Measurements from ENCODE around the gene KIAA1217. TPM values are rescaled to one million over a fixed set of nuclear protein-coding genes. Genes with fewer than 3 reads are reported as not detected.
A peak's percentile ranks its signal among the peaks of the same experiment; 100 is the strongest.

The KIAA1217 gene
- total RNA-seq, 1 experiment from 2014 or later: 1.5 TPM

DNA sequence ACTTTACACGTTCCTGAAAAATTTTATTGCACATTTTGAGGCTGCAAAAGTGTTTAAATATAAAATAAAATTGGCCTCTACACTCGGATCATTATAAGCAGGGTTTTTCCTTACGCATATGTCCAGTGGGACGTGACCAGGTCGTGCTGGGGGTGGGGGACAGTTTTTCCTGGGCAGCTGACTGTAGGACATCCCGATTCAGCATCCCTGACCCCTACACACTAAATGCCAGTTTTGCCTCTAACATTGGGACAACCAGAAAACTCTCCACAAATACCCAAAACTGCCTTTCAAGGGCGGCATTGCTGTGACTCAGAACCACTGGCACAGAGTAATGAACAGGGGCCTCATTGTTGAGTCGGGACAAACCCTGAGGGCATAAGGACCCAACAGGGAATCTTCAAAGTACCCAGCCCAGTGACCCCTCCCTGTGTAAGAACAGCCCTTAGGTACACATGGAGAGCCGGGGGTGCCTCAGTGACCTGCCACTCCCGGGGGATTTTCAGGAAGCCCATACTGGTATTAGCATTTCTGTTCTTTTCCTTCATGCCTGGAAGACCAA, 344.2 kb downstream of the KIAA1217 start:
- in situ Hi-C loops (cut with HindIII; ENCODE audit: low pct_unique_long_range_greater_than_20kb, low sequenced_read_pairs): no loop called here
- DNase-seq (ENCODE audit: low read depth, low spot score): peak; percentile 65

DNA sequence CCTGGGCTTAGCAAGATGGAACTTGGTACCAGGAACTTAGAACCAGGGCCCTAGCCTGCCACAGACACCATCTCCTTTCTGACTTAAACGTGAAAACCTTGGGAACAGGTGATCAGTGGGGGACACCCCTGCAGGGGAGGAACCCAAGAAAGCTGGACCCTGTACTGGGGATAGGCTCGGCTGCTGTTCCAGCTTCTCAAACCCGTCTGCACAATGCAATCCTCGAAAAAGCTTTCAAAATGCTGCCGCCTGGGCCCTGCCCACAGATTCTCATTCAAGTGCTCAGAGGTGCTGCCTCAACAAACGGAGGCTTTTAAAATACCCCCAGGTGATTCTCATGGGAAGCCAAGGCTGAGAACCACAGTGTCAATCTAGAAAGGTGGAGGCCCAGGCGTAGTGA, 345.1 kb downstream of the KIAA1217 start:
- in situ Hi-C loops (cut with HindIII; ENCODE audit: low pct_unique_long_range_greater_than_20kb, low sequenced_read_pairs): no loop called here
- DNase-seq (ENCODE audit: low read depth, low spot score): no peak

DNA sequence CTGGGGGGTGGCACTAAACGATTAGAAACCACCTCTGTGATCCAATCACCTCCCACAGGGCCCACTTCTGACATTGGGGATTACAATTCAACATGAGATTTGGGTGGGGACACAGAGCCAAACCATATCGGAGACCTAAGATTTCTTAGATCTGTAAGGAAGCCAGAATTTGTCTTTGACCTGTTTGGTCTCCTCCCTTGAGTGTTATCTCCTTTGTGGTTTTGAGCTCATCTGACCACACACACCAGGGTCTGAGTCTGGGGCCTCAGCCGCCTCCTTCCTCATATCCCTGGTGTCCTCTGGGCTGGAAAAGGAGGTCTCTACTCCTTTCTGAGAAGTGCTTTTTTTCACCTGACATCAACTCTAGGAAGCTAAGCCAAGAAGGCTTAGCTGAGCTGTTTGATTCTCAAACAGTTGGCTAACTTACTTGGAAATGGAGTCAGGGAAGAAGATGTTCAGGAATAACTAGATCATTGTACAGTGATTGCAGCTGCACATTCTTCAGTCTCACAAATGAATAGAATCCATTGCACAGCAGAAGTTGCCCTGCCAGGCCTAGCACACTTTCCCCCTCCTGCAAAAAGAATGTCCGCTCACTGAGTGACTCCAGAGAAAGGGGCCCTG, 347.3 kb downstream of the KIAA1217 start:
- DNase-seq (ENCODE audit: low read depth, low spot score): no peak
- in situ Hi-C loops (cut with HindIII; ENCODE audit: low pct_unique_long_range_greater_than_20kb, low sequenced_read_pairs): no loop called here

DNA sequence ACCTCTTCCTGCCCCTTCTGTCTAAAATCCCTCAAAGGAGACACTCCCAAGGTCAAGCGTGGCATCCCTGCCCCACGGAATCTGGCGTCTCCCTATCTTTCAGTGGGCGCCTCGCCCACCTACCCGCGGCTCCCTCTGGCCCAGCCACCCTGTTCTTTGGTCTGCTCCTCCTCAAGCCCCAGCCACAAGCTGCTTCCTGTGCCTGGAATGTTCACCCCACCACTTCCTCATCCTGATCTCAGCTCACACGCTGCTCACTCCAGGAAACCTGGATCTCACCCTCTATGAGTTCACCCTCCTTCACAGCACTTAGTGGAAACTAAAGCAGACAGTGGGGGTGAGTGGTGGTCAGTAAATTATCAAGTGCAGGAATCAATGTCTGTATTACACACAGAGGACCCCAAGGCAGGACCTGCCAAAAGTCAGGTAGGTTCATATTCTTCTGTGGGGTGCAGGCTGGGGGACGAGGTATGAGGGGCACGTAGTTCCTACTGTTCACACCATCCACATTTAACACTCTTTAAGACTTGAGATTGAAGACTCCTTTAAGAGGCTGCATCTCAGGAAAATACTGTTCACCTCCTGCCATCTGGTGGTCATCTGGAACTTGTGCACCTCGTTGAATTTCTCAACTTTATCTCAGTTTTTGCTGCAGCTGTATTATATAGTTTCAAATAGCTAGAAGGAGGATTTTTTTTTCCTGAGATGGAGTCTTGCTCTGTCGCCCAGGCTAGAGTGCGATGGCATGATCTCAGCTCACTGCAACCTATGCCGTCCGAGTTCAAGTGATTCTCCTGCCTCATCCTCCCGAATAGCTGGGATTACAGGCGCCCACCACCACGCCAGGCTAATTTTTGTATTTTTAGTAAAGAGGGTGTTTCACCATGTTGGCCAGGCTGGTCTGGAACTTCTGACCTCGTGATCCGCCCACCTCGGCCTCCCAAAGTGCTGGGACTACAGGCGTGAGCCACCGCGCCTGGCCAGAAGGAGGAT, 348.1 kb downstream of the KIAA1217 start:
- DNase-seq (ENCODE audit: low read depth, low spot score): peak; percentile 69
- in situ Hi-C loops (cut with HindIII; ENCODE audit: low pct_unique_long_range_greater_than_20kb, low sequenced_read_pairs): no loop called here

DNA sequence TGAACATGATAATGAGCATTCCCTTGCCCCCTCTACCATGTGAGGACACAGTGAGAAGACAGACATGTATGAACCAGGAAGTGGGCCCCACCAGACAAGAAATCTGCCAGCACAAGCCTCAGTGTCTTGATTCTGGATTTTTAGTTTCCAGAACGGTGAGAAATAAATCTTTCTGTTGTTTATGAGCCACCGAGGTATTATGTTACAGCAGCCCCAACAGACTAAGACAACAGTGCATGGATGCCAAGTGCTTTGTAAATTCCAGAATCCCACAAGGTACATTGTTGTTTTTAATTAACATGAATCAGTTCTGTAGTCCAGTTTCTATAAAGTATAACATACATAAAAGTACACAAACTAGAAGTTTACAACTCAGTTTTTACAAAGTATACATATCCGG, 352.5 kb downstream of the KIAA1217 start:
- no peak for DNase-seq (ENCODE audit: low read depth, low spot score)
- in situ Hi-C loops (cut with HindIII; ENCODE audit: low pct_unique_long_range_greater_than_20kb, low sequenced_read_pairs): no loop called here

DNA sequence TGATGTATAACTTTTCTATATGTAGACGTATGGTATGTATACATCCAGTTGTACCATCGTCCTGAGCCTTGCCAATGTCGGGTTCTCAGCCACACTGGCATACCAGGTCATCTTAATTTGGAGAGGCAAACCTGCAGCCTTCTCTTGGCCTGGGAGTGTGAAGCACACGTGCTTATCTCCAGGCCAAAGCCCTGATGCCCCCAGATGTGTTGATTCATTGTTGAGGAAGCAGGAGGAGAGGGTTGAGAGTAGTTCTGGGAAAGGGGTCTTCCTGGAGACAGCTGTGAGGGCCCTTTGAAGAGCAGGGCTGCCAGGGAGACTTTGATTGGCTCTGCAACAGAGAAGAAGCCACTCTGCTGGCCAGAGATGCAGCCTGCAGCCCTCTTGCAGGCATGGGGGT, 359.1 kb downstream of the KIAA1217 start:
- in situ Hi-C loops (cut with HindIII; ENCODE audit: low pct_unique_long_range_greater_than_20kb, low sequenced_read_pairs): no loop called here
- no peak for DNase-seq (ENCODE audit: low read depth, low spot score)

DNA sequence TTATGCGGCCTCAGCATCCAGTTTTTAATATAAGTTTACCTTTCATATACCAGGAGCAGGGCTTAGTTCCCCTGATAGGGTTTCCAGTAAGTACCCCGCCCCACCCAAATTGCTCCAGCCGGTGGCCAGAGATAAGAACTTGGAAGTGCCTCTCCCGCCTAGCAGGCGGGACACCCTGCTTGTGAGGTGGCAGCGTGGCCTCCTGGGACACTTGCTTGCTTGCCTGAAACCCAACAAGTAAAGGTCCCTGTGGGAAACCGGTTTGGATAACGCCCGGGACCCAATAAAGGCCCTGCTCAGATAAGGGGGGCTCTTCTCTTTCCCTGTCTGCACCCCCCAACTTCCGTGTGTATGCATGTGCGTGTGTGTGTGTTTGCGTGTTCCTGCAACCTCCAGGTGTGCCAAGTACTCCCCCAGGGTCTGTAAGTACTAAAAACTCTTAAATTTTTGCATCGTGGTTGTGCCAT, 360.4 kb downstream of the KIAA1217 start:
- DNase-seq (ENCODE audit: low read depth, low spot score): no peak
- in situ Hi-C loops (cut with HindIII; ENCODE audit: low pct_unique_long_range_greater_than_20kb, low sequenced_read_pairs): no loop called here

DNA sequence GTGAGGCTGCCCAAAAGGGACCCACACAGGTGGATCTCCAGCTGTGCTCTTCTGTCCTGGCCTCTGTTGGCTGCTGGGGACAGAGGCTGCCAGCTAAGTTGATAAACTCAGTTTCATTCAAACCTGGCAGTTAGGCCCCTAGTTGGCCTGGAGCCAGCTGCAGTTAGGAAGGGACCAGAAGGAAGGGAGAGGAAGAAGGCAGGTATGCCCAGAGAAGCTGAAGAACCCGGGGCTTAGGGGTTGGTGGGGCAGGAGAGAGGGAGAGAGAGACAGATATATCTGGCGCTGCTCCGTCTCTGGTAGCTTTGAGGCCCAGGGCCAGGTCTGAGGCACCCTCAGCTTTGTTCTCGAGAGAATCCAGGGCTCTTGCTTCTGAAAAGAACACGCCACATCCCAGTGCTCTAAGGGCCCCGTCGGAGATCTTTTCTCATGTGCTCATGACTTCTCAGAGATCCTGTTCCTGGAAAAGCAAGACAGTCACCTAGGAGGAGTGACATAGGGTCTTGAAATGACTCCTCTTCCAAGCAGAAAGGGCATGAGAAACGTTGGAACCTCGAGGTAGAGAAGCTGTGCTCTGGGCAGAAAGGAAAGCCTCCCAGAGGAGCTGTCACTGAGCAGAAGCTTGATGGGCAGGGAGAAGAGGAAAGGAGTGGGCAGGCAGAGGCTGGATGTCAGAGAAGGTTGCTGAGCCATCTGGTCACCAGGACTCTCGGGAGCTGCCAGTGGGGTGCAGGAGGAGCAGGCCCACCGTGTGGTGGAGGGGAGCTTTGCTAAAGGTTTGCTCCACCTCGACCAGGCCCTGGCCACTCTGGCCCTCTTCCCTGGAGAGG, 361.1 kb downstream of the KIAA1217 start:
- no peak for DNase-seq (ENCODE audit: low read depth, low spot score)
- in situ Hi-C loops (cut with HindIII; ENCODE audit: low pct_unique_long_range_greater_than_20kb, low sequenced_read_pairs): no loop called here

DNA sequence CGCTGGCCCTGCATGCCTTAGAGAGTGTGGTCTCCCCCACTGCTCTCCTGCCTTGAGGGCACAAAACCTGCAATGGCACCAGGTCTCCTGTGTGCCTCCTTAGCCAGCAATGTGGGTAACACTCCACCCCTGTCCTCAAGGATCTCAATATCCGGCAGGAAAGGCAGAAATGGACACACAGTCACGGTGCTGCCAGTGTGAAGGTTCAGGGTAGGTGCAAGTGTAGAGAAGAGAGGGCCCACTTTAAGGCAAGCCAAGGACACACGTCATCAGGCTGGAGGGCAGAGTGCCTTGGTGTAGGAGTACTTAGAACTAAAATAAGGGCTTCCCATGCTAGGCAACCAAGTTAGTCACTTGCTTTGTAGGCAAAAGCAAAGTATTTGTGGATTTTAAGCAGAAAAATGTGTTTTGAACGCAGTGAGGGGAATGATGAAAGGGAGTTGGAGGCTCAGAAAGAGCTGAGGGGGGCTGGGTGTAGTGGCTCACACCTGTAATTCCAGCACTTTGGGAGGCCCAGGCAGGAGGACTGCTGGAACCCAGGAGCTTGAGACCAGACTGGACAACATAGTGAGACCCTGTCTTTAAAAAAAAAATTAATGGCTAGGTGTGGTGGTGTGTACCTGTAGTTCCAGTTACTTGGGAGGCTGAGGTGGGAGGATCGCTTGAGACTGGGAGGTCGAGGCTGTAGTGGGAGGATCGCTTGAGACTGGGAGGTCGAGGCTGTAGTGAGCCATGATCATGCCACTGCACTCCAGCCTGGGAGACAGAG, 361.9 kb downstream of the KIAA1217 start:
- in situ Hi-C loops (cut with HindIII; ENCODE audit: low pct_unique_long_range_greater_than_20kb, low sequenced_read_pairs): no loop called here
- no peak for DNase-seq (ENCODE audit: low read depth, low spot score)

DNA sequence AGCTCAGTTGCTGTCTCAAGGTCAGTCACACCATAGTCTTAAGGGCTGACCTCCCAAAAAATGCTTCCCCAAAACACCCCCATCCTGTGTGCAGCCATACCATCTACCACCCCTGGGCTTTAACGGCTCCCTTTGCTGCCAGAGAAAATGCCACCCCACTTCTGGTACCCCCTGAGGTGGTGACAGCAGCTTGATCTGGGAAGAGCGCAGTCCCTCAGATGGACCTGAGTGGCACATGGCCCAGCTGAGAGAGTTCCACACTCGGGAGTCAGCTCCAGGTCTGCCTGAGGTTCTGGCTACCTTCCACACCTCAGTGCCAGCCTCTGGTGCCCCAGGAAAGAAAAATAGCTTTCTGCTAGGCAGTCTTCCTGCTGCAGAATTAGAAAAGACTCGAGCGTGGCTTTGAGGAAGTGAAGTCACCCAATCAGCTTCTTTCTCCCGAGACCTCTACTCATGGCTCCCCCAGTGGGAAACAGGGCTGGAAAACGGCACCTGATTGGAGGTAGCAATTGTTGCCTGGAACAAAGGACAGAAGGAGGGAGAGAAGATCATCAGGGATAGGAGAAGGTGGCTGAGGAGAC, 363.0 kb downstream of the KIAA1217 start:
- in situ Hi-C loops (cut with HindIII; ENCODE audit: low pct_unique_long_range_greater_than_20kb, low sequenced_read_pairs): no loop called here
- DNase-seq (ENCODE audit: low read depth, low spot score): no peak

DNA sequence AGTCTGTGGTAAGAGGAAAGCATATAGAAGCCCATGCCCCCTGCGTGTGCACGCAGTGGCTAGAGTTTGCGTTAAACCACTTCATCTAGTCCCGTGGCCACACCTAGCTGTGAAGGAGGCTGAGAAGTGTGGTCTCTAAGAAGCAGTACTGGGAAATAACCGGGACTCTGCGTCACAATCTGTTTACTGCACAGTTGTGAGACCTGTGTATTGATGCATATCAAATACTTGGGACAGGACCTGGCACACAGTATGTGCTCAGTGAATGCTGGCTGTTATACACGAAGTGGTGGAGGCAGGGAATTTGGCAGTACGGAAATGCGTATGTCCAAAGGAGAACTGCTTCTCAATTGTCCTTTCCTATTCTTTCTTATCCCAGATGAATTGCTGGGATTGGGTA, 365.2 kb downstream of the KIAA1217 start:
- DNase-seq (ENCODE audit: low read depth, low spot score): no peak
- in situ Hi-C loops (cut with HindIII; ENCODE audit: low pct_unique_long_range_greater_than_20kb, low sequenced_read_pairs): no loop called here

DNA sequence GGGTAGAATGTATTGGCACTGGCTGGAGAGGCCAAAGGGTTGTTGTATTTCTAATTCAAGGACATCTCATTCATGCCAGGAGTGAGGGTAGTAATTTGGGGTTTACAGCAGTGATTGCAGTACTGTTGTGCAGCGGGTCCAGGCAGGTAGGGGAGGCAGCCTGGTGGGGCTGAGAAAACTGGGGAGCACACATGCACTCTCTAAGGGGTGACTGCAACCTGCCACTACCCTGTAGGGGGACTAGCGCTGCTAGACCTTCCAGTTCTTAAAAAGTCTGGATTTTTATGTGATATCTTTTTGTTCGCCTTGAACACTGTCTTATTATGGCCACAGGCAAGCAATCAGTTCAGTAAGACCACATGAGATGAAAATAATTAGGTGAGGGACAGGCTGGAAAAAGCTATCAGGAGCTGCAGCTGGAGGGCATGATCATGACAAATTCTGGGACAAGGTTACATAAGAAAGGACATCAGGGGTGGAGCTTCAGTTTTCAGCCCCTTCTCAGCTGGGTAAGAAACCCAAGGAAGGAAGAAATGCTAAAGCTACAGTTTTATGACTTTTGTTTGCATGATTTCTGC, 365.7 kb downstream of the KIAA1217 start:
- DNase-seq (ENCODE audit: low read depth, low spot score): no peak
- in situ Hi-C loops (cut with HindIII; ENCODE audit: low pct_unique_long_range_greater_than_20kb, low sequenced_read_pairs): no loop called here

DNA sequence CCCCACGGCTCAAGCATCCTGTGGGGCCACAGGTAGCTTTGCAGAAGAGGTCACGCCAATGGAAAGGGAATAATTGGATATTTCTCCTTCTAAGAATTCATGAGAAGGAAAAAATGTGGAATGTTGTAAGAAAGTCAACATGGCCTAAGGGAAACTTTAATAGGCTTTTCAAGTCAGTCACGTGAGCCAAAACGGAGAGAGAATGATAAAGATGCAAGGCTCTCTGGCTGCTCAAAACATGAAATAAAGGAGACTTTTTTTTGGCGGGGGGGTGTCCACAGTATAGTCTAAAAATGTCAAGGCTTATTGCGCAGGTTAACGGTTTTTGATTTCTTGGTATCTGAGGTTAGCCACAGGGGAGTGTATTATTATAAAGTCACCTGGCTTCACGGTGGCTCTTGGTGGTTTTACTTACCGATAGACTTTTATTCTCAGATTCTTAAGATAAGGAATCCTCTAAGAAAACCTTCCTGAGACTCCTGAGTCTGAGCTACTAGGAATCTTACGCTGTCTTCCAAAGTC, 366.6 kb downstream of the KIAA1217 start:
- DNase-seq (ENCODE audit: low read depth, low spot score): no peak
- in situ Hi-C loops (cut with HindIII; ENCODE audit: low pct_unique_long_range_greater_than_20kb, low sequenced_read_pairs): no loop called here

DNA sequence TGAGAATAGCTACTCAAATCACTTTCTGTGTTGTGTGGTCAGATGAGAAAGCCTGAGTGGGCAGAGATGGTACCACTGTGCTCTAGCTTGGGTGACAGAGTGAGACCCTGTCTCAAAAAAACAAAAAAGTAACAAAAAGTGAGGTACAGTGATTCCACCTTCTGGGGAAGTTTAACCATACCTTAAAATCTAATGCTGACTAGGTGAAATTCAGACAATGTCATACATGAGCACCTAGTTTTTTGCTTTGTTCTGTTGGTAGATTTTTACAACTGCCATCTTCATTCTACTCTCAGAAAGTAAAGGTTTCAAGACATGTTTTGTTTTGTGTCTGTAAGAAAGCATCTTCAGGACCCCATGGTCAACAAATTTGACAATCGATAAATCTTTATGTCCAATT, 370.5 kb downstream of the KIAA1217 start:
- no peak for DNase-seq (ENCODE audit: low read depth, low spot score)
- in situ Hi-C loops (cut with HindIII; ENCODE audit: low pct_unique_long_range_greater_than_20kb, low sequenced_read_pairs): no loop called here

DNA sequence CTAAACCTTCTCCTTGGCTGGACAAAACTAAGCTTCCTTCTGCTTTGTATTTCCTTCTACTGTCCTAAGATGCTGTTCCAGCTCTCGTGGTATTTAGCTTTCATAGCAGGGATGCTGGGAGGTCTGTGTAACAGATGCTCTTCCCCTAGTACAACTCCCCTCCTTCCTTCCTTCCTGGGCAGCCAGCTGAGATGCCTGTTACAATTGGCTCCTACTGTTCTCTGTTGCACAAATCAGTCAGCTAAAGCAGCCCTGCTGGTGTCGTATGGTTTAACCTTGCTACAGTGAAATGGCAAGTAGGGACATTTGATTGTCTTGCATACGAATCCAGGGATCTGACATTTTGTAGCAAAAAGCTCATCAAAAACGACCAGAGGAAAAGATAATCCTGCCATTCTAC, 371.0 kb downstream of the KIAA1217 start:
- DNase-seq (ENCODE audit: low read depth, low spot score): no peak
- in situ Hi-C loops (cut with HindIII; ENCODE audit: low pct_unique_long_range_greater_than_20kb, low sequenced_read_pairs): no loop called here

DNA sequence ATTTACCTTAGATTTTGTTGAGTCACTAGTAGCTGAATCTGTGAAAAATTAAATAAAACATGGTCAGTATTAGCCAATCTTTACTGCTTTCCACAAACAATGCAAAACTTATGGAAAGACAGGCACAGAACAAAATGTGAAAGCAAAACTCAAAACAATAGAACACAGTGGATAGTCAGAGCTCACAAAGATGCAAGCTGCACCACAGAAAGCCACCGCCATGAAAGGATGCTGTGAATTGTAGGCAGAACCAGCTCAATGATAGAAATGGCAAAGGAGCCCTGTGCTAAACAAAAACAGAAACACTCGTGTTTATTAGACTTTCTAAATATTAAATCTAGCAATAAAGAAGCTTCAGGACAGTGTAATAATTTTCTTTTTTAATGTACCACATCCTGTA, 380.3 kb downstream of the KIAA1217 start:
- DNase-seq (ENCODE audit: low read depth, low spot score): no peak
- in situ Hi-C loops (cut with HindIII; ENCODE audit: low pct_unique_long_range_greater_than_20kb, low sequenced_read_pairs): no loop called here
